K562 (cell line): ENCODE results near the gene TM9SF4. TPM values are rescaled to one million over a fixed set of nuclear protein-coding genes. Genes with fewer than 3 reads are reported as not detected.

ENCODE experiments used
- ATAC-seq: fragments of 200-7000 bp; cut with Tn5 transposase; 3 replicates; pipeline ENCODE4 v1.9.1; 2020; ENCODE audit warnings: moderate library complexity
- BruUV-seq: library from RNA; stranded (reverse); fragments of 400-500 nt; replicated peaks from 2 replicates; lab custom pipeline; 2021; lab: Mats Ljungman, UMichigan
- CTCF ChIA-PET: fragments of 300-600 bp; formaldehyde crosslinking; extraction: SDS; loops from one replicate; lab custom pipeline; 2021; ENCODE audit warnings: low intra/inter-chr PET ratio; lab: Yijun Ruan, JAX
- POLR2A ChIA-PET: fragments of 300-600, 350-650 bp; sonication (Branson Sonifier 250); formaldehyde crosslinking; extraction: SDS; loops from one replicate; lab custom pipeline; 2021; ENCODE audit warnings: antibody characterized with exemption, inconsistent platforms; lab: Yijun Ruan, JAX
- DNase-seq, 4 experiments: peaks; one replicate each; pipeline versions ENCODE4 v3.0.0 to v3.0.0-alpha.2; 2011 to 2018; ENCODE audit warnings: low spot score in 3 of 4, mixed read lengths in 3 of 4; ENCODE audit errors: extremely low read depth in 1 of 4
- FAIRE-seq: peaks from 2 replicates; lab custom pipeline; 2011; peaks lifted over from hg19 to GRCh38; lab: Jason Lieb, UNC
- H2AFZ ChIP-seq: 2 replicates; pipeline ENCODE4 v1.6.0; 2011; ENCODE audit warnings: low read depth, low read length, control low read depth, inconsistent platforms
- H3K27ac ChIP-seq: fragments of 200-600 bp; 3 replicates; pipeline ENCODE4 v1.8.0; 2011; ENCODE audit warnings: low read depth, mild to moderate bottlenecking, control low read depth, inconsistent platforms, low read length, moderate library complexity, mixed read lengths; ENCODE audit errors: extremely low read depth
- H3K27me3 ChIP-seq, 2 experiments: fragments of 300-600 bp in 1 of 2; 2 replicates in 1 of 2; 3 replicates in 1 of 2; pipeline versions ENCODE4 v1.6.0 to v1.8.0; 2011; ENCODE audit warnings: inconsistent platforms in 2 of 2, low read length in 2 of 2, mild to moderate bottlenecking in 1 of 2, mixed read lengths in 1 of 2, moderate library complexity in 1 of 2; ENCODE audit not compliant: control insufficient read depth in 2 of 2, insufficient read depth in 2 of 2
- H3K36me3 ChIP-seq: fragments of 300-600 bp; 3 replicates; pipeline ENCODE4 v1.8.0; 2011; ENCODE audit warnings: mild to moderate bottlenecking, low read length, inconsistent platforms; ENCODE audit not compliant: control insufficient read depth, insufficient read depth
- H3K4me1 ChIP-seq, 2 experiments: fragments of 200-600 bp in 1 of 2; replicated peaks in 1 of 2; 2 replicates in 1 of 2; 3 replicates in 1 of 2; pipeline versions ENCODE4 v1.5.1 to v1.8.0; 2011; ENCODE audit warnings: inconsistent platforms in 2 of 2, low read length in 2 of 2, mild to moderate bottlenecking in 1 of 2, mixed read lengths in 1 of 2, moderate library complexity in 1 of 2; ENCODE audit not compliant: control insufficient read depth in 2 of 2, insufficient read depth in 2 of 2
- H3K4me2 ChIP-seq: 2 replicates; pipeline ENCODE4 v1.6.1; 2011; ENCODE audit warnings: low read length, control low read depth, inconsistent platforms, mixed read lengths; ENCODE audit not compliant: insufficient read depth
- H3K4me3 ChIP-seq: fragments of 200-600 bp; sonication (generic), shearing (Covaris generic); 2 replicates; pipeline ENCODE4 v1.5.1; 2016; ENCODE audit warnings: control low read depth, inconsistent platforms
- H3K79me2 ChIP-seq: fragments of 200-600 bp; 3 replicates; pipeline ENCODE4 v1.8.0; 2011; ENCODE audit warnings: low read length, inconsistent platforms; ENCODE audit not compliant: control insufficient read depth, insufficient read depth
- H3K9ac ChIP-seq, 2 experiments: 2 replicates each; pipeline versions ENCODE4 v1.6.0 to v1.6.1; 2011; ENCODE audit warnings: low read depth in 2 of 2, low read length in 2 of 2, control low read depth in 1 of 2, inconsistent platforms in 1 of 2, mild to moderate bottlenecking in 1 of 2, mixed read lengths in 1 of 2; ENCODE audit not compliant: insufficient read depth in 1 of 2
- H3K9me1 ChIP-seq: one replicate; pipeline ENCODE4 v1.6.0; 2011; ENCODE audit warnings: inconsistent platforms, mild to moderate bottlenecking, low read length, moderate library complexity; ENCODE audit not compliant: control insufficient read depth, insufficient read depth
- H3K9me3 ChIP-seq: replicated peaks from 2 replicates; pipeline ENCODE4 v1.5.1; 2011; ENCODE audit warnings: low read depth, low read length, inconsistent platforms; ENCODE audit not compliant: control insufficient read depth, insufficient read depth
- H4K20me1 ChIP-seq: replicated peaks from 2 replicates; pipeline ENCODE4 v1.6.1; 2011; ENCODE audit warnings: low read length, inconsistent platforms, mixed read lengths; ENCODE audit not compliant: control insufficient read depth, insufficient read depth
- MYC ChIP-seq, 2 experiments: fragments of 250-450 bp in 1 of 2; sonication (Bioruptor Pico) in 1 of 2; IDR thresholded peaks; 2 replicates each; pipeline versions ENCODE4 v1.5.1 to v1.6.1; 2012 to 2021; ENCODE audit warnings: low read depth in 2 of 2, borderline replicate concordance in 1 of 2, improper control_type of control experiment in 1 of 2, low read length in 1 of 2, mild to moderate bottlenecking in 1 of 2, moderate library complexity in 1 of 2
- NCOR1 ChIP-seq: fragments of 450-650 bp; IDR thresholded peaks from 2 replicates; pipeline ENCODE4 v1.6.1; 2016; ENCODE audit warnings: mild to moderate bottlenecking, moderate library complexity
- ZNF41 ChIP-seq: fragments of 250-450 bp; sonication (Bioruptor Pico); conservative IDR thresholded peaks from 2 replicates; pipeline ENCODE4 v1.4.0; 2020; ENCODE audit warnings: mild to moderate bottlenecking
- ZNF561 ChIP-seq: fragments of 450-650 bp; formaldehyde crosslinking; conservative IDR thresholded peaks from 2 replicates; pipeline ENCODE4 v1.4.0; 2020; ENCODE audit warnings: mild to moderate bottlenecking, moderate library complexity
- WGBS: fragments of 100-300 bp; shearing (Covaris generic); methylation state at CpG from one replicate; pipeline ENCODE4 v1.1.6; 2016; ENCODE audit warnings: low coverage, mixed read lengths; ENCODE audit not compliant: insufficient coverage; ENCODE audit errors: missing lambda C conversion rate; 5-methylcytosine and 5-hydroxymethylcytosine counted together
- in situ Hi-C: fragments of 300-500 bp; cut with MboI; formaldehyde crosslinking; loops from 4 replicates; pipeline ENCODE4 v1.15.0; 2018; ENCODE audit warnings: inconsistent platforms, mixed read lengths
- intact Hi-C: fragments of 100-400 bp; cut with micrococcal nuclease; formaldehyde crosslinking; loops from 2 replicates; pipeline ENCODE4 v1.14.2; 2022
- polyA plus RNA-seq, 8 experiments: library from polyadenylated mRNA; depleted of rRNA in 4 of 8; stranded (reverse) in 5 of 8; unstranded in 3 of 8; fragments of >200 nt; fragmentation: Nextera tagmentation in 2 of 8; fragmentation: Illumina TruSeq in 1 of 8; extraction: Ambion mirVana in 2 of 8; extraction: Trizol in 1 of 8; gene quantifications; 2 replicates each; pipeline versions ENCODE4 v1.2.1 to v1.2.3, GENCODE V29; 2011 to 2014; ENCODE audit warnings: inconsistent platforms in 1 of 8, missing spikeins in 1 of 8
- total RNA-seq, 7 experiments: library from RNA; depleted of rRNA in 6 of 7; stranded (reverse); fragments of >200 nt in 6 of 7; fragmentation: Illumina TruSeq in 2 of 7; extraction: Trizol in 2 of 7; gene quantifications; 2 replicates each; pipeline versions ENCODE4 v1.2.1 to v1.2.3, GENCODE V29; 2011 to 2021; ENCODE audit warnings: low replicate concordance in 1 of 7
- TF ChIP-seq, protein P1 (sequence below): IDR thresholded peaks from 2 replicates; pipeline ENCODE4 v1.6.1; 2016; ENCODE audit warnings: missing genetic modification characterization, missing compliant biosample characterization

Gene TM9SF4
- total and polyA plus RNA-seq, 9 of the 15 experiments (the other 6 are each of a cell fraction or from before 2014, with no cell fraction given), result 14.5 to 46.3 (median 26.9) TPM

DNA sequence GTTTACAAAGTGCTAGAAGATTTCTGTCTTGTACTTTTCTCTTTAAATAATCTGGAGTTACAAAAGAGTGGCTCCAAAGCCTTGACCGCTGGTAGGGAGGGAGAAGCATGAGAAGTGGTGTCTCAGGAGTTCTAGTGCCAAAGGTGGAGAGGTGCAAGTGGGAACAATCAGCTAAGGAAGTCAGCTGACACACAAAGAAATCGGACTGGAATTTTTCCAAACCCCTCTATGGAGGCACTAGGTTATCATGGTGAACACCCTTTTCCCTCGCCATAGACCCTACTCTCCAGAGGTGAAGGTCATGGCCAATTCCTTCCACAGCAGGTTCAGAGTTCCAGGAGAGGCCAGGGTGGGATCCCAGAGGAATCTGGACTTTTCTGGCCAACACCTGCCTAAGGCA is 83.2 kb downstream of the TM9SF4 start:
- POLR2A ChIA-PET, result interaction anchor here (0.8 to 1.6 kb wide), 3 partner anchors 9 to 12 kb away, joined by 3 to 5 read pairs (median 4); no protein-coding TSS in a partner anchor
- DNase-seq, result no peak

More for the DNA sequence above, 83.2 kb downstream of the TM9SF4 start:
- Histone ChIP-seq H3K4me2 (no peak overlapping the region), H3K9ac (no peak overlapping the region), H3K36me3 (peaks cover 38% of the 10 kb centered on the region), H3K9me1 (no peaks in the 10 kb centered on the region), H3K4me3 (no peak overlapping the region), H2AFZ (no peak overlapping the region), H4K20me1 (0 out of 2 replicates have a peak, but pooled peaks cover 5% of the 10 kb centered on the region), H3K27me3 (no peaks in the 10 kb centered on the region), H3K27ac (no peak overlapping the region), H3K4me1 (peaks cover 0 to 2% of the 10 kb centered on the region in 2 experiments; a peak in 1 of 5 replicates), H3K9me3 (no peaks in the 10 kb centered on the region), H3K79me2 (no peaks in the 10 kb centered on the region; the same call in 2 of the 3 replicates)
- intact Hi-C loops (no loop called here), in situ Hi-C loops (no loop called here)
- BruUV-seq, result no TSS peak
- TF ChIP-seq MYC (IDR thresholded peaks at IDR 0.05; ENCODE audit: low read depth, low read length) (no peak), MYC (CRISPR knock-in tag; IDR thresholded peaks at IDR 0.05; ENCODE audit: borderline replicate concordance, low read depth) (no peak), ZNF41 (CRISPR knock-in tag) (no peak), NCOR1 (no peak), ZNF561 (CRISPR knock-in tag) (no peak)
- TF ChIP-seq, protein P1, sequence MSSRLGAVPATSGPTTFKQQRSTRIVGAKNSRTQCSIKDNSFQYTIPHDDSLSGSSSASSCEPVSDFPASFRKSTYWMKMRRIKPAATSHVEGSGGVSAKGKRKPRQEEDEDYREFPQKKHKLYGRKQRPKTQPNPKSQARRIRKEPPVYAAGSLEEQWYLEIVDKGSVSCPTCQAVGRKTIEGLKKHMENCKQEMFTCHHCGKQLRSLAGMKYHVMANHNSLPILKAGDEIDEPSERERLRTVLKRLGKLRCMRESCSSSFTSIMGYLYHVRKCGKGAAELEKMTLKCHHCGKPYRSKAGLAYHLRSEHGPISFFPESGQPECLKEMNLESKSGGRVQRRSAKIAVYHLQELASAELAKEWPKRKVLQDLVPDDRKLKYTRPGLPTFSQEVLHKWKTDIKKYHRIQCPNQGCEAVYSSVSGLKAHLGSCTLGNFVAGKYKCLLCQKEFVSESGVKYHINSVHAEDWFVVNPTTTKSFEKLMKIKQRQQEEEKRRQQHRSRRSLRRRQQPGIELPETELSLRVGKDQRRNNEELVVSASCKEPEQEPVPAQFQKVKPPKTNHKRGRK (tag), result no peak
- FAIRE-seq, result no peak
- ATAC-seq, result no peak
- 73% methylated on average over 3 of the region's 3 CpGs for WGBS
- CTCF ChIA-PET, result no interaction called here
